Epithelial cell of alveolus of lung (primary cell): ENCODE measurements around the gene STYXL1. TPM values are rescaled to one million over a fixed set of nuclear protein-coding genes. Genes with fewer than 3 reads are reported as not detected.

Source experiments
- total RNA-seq: library from RNA; depleted of rRNA; stranded (reverse); fragments of >200 nt; gene quantifications from 2 replicates; pipeline ENCODE4 v1.2.1, GENCODE V29; 2015

The STYXL1 gene, protein sequence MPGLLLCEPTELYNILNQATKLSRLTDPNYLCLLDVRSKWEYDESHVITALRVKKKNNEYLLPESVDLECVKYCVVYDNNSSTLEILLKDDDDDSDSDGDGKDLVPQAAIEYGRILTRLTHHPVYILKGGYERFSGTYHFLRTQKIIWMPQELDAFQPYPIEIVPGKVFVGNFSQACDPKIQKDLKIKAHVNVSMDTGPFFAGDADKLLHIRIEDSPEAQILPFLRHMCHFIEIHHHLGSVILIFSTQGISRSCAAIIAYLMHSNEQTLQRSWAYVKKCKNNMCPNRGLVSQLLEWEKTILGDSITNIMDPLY
- total RNA-seq: 57.9 and 93.7 TPM in 2 replicates

DNA sequence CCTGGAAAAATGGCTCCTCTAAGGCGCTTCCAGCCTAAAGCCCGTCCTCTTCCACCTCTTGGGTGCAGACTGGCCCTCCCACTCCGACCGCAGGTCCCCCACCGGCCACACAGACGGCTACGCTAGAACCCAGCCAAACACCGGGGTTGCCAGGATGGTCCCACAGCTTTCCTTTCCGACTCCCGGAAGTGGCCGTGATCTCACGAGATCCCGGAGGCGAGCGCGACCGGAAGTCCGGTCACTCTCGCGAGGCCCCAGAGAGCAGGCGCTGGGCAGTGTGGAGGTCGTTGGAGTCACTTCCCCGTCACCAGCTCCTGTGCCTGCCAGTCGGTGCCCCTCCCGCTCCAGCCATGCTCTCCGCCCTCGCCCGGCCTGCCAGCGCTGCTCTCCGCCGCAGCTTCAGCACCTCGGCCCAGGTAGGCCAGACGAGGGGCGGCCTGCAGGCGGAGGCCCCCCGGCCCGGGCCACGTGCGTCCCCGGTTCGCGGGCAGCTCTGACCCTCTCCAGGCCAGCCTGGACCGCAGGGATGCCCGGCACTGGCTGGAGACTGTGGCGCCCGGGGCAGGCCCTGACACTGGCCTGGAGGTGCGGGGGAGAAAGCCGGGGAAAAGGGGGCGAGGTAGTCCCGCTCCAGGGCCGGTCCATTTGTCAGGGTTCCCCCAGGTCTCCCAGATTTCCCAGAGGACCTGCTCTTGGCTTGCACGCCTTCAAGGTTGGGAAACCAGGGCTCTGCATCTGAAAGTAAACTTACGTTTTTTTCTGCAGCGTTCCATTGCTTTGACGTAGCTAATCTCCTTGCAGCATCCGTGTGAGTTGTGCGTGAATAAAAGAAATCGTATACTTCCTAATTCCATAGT is at the start of gene STYXL1, which contains the start of gene MDH2:
TSS of gene STYXL1 (minus strand) at position 190 of the 857 bp plus-strand sequence. CDS start 17,477 bp downstream, outside the sequence.
TSS of gene MDH2 (plus strand) at position 296 of the 857 bp plus-strand sequence. CDS start at position 351, 55 bp downstream.

DNA sequence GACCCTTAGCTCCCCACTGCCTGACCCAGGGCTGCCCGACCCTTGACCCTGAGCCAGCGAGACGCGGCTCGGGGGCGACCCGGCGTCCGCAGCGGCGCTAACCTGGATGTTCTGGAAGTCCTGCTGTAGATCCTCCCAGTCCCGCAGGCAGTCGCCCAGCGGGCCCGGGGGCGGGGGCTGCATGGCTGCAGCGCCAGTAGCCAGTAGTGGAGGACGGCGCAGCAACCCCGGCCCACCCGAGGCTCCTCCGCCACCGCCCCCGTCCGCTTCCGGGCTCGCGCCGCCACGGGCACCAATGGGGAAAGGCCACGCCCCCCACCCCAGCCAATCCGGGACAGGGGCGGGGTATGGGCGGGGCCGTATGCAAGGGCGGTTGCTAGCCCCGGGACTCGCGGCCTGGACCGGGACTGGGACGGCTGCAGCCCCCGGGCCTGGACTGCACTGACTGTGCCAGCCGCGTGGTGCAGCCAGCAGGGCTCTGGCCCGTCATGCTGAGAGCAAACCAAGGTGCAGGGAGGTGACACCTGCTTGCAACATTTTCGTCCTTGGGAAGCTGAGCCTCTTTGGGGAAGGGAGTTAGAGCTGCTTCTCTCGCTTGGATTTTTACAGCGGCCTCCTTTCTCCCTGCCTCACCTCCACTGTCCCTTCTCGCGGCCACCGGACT is 53.3 kb downstream of the STYXL1 start, which contains the start of gene TMEM120A:
TSS of gene TMEM120A (minus strand) at position 208 of the 664 bp plus-strand sequence. CDS start at position 183, 25 bp downstream.

Other genes starting within 250 kb of the STYXL1 start
- not detected in 2 replicates for gene CCL24, start 234.2 kb downstream of the STYXL1 start, total RNA-seq
- gene RHBDD2, start 169.0 kb downstream of the STYXL1 start, total RNA-seq: 51.5 and 56.0 TPM in 2 replicates
- gene POR, start 132.8 kb downstream of the STYXL1 start, total RNA-seq: 76.3 and 86.3 TPM in 2 replicates
- 22.6 and 28.9 TPM in 2 replicates for gene TMEM120A, start 53.4 kb downstream of the STYXL1 start, total RNA-seq
- 96.7 and 197 TPM in 2 replicates for gene MDH2, start 106 bp upstream of the STYXL1 start, total RNA-seq
- gene SRRM3, start 153.9 kb upstream of the STYXL1 start, total RNA-seq: 7.1 and 8.5 TPM in 2 replicates